Medulla oblongata (tissue), 1 donor: ENCODE data around the gene IL20.

Experiments
- DNase-seq: peaks from one replicate; pipeline ENCODE4 v3.0.0-alpha.2; 2015; ENCODE audit errors: extremely low spot score

IL20 gene

GRCh38 chr1:206864939-206865671 is at the start of gene IL20:
TSS of gene IL20 (plus strand) at chr1:206865623. CDS start at chr1:206865853, 230 bp downstream.
- peak; percentile 64 for DNase-seq

GRCh38 chr1:206816390-206817287 is 48.8 kb upstream of the IL20 start:
- DNase-seq = no peak

GRCh38 chr1:206821493-206821892 is 43.9 kb upstream of the IL20 start:
- DNase-seq = no peak

GRCh38 chr1:206823727-206824126 is 41.7 kb upstream of the IL20 start:
- peak; percentile 17 for DNase-seq

GRCh38 chr1:206824331-206824730 is 41.1 kb upstream of the IL20 start:
- DNase-seq = peak; percentile 24

GRCh38 chr1:206826394-206826793 is 39.0 kb upstream of the IL20 start:
- no peak for DNase-seq

- no peak for DNase-seq
Observed at GRCh38 chr1:206828061-206828460, 37.4 kb upstream of the IL20 start.

- no peak for DNase-seq
Observed at GRCh38 chr1:206828765-206829164, 36.7 kb upstream of the IL20 start.

GRCh38 chr1:206829282-206829681 is 36.1 kb upstream of the IL20 start:
- DNase-seq = no peak

GRCh38 chr1:206829875-206830274 is 35.5 kb upstream of the IL20 start:
- DNase-seq = peak; percentile 15

GRCh38 chr1:206831650-206832049 is 33.8 kb upstream of the IL20 start:
- no peak for DNase-seq

GRCh38 chr1:206832352-206832880 is 33.0 kb upstream of the IL20 start:
- peak; percentile 16 for DNase-seq

- DNase-seq = peak; percentile 61
Observed at GRCh38 chr1:206833106-206833680, 32.2 kb upstream of the IL20 start.

- DNase-seq = no peak
Observed at GRCh38 chr1:206833801-206834200, 31.6 kb upstream of the IL20 start.

- DNase-seq = no peak
Observed at GRCh38 chr1:206834217-206834616, 31.2 kb upstream of the IL20 start.

- DNase-seq = peak; percentile 20
Observed at GRCh38 chr1:206834711-206835110, 30.7 kb upstream of the IL20 start.

- no peak for DNase-seq
Observed at GRCh38 chr1:206835186-206835585, 30.2 kb upstream of the IL20 start.

- DNase-seq = no peak
Observed at GRCh38 chr1:206836111-206836510, 29.3 kb upstream of the IL20 start.

- DNase-seq = no peak
Observed at GRCh38 chr1:206839006-206839560, 26.3 kb upstream of the IL20 start.

GRCh38 chr1:206839857-206840256 is 25.6 kb upstream of the IL20 start:
- DNase-seq = no peak

- DNase-seq = no peak
Observed at GRCh38 chr1:206841609-206842323, 23.7 kb upstream of the IL20 start.
